Measurements from ENCODE around the gene PPP1R9B.
A peak's percentile ranks its signal among the peaks of the same experiment; 100 is the strongest.

Gene PPP1R9B

GRCh38 chr17:50149091-50149416 lies 1.4 kb downstream of the PPP1R9B start:
- no peak for TF ChIP-seq CTCF (IDR thresholded peaks at IDR 0.05; ENCODE audit: low read length, missing control alignments)
- DNase-seq (ENCODE audit: low read depth), result no peak
- peak overlapping the region; percentile 81 for H3K4me3 ChIP-seq (replicated peaks; ENCODE audit: low read depth, low read length)

GRCh38 chr17:50148226-50149090 lies 2.0 kb downstream of the PPP1R9B start:
- TF ChIP-seq CTCF (IDR thresholded peaks at IDR 0.05; ENCODE audit: low read length, missing control alignments), result peak; percentile 23
- peak overlapping the region; percentile 81 for H3K4me3 ChIP-seq (replicated peaks; ENCODE audit: low read depth, low read length)
- DNase-seq (ENCODE audit: low read depth), result no peak

- peak overlapping the region; percentile 81 for H3K4me3 ChIP-seq (replicated peaks; ENCODE audit: low read depth, low read length)
- DNase-seq (ENCODE audit: low read depth), result peak; percentile 45
- TF ChIP-seq CTCF (IDR thresholded peaks at IDR 0.05; ENCODE audit: low read length, missing control alignments), result no peak
Observed at GRCh38 chr17:50147841-50148225, 2.6 kb downstream of the PPP1R9B start.

GRCh38 chr17:50146927-50147665 lies 3.4 kb downstream of the PPP1R9B start:
- DNase-seq (ENCODE audit: low read depth), result no peak

GRCh38 chr17:50146230-50146926 lies 4.1 kb downstream of the PPP1R9B start:
- no peak for TF ChIP-seq CTCF (IDR thresholded peaks at IDR 0.05; ENCODE audit: low read length, missing control alignments)
- H3K4me3 ChIP-seq (replicated peaks; ENCODE audit: low read depth, low read length), result peak overlapping the region; percentile 81
- no peak for DNase-seq (ENCODE audit: low read depth)

More at GRCh38 chr17:50146927-50147665, 3.4 kb downstream of the PPP1R9B start:
- peak overlapping the region; percentile 81 for H3K4me3 ChIP-seq (replicated peaks; ENCODE audit: low read depth, low read length)
- no peak for TF ChIP-seq CTCF (IDR thresholded peaks at IDR 0.05; ENCODE audit: low read length, missing control alignments)

GRCh38 chr17:50145532-50146229 lies 4.8 kb downstream of the PPP1R9B start:
- TF ChIP-seq CTCF (IDR thresholded peaks at IDR 0.05; ENCODE audit: low read length, missing control alignments), result no peak
- no peak overlapping the region for H3K4me3 ChIP-seq (replicated peaks; ENCODE audit: low read depth, low read length)
- no peak for DNase-seq (ENCODE audit: low read depth)
